Measurements from ENCODE around the gene MEOX1.

Gene MEOX1

GRCh38 chr17:43652124-43652480, 9.6 kb downstream of the MEOX1 start:
- DNase-seq, result no peak

DNA sequence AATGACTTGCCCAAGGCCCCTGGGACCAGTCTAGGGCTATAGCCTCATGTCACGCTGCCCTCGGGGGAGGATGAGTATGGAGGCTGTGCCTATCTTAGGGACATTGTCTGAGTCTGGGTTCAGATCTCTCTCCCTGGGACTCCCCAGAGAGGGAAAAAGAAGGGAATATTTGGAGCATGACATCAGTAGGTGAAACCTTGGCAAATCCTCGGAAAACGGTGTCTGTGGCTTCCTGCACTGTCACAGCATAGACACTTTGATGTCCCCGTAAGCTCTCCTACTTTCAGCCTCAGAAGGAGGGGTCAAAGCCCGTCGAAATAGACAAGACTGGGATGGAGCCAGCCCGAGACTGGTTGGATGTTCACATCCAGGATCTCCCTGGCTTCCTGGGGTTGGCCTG, 11.3 kb downstream of the MEOX1 start:
- no peak for DNase-seq

DNA sequence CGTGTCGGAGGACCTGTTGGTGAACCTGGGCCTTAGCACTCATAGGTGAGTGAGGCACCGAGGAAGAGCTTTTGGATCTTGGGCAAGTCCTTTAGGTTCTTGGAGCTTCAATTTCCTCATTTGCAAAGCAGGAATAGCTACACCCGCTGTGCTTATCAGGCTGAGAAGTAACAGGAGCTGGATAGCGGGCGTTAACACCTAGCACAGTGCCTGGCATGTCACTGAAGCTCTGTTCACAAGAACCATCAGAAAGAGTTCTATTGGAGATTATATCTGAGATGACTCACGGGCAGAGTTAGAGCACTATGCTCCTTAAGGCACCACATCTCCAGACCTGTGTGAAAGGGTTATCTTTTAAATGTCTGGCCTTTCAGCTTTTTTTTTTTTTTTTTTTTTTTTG, 12.8 kb downstream of the MEOX1 start:
- no peak for DNase-seq

DNA sequence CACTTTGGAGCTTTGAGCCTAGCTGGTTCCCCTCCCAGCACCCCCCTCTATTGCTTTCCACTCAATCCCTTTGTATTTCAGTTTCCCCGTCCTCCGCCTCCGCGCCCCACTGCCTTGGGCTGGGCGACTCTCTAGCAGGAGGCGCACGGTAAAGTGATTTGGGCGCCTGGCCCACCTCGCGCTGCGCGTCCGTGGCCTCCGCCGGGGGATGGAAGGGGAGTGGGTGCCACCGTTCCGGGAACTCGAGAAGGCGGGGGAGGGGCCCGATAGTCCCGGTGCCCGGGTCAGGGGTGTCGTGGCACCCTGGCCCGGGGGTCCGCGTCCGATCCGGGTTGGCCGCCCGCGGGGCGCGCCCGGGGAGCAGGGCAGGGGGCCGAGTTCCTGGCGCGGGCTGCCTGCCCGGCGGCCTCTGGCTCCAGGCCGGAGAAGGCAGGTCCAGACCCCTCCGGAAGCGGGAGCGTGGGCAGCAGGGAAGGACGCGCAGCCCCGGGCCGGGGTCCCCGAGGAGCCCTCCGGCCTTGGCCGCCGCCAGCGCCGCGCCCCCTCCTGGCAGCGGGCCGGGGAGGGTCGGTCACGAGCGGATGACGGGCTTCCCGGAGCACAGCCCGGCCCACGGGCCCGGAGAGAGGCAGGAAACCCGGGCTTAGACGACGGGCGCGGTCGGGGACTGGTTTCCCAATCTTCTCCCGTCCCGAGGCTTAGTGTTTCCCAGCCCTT, 15.8 kb downstream of the MEOX1 start:
- no peak for DNase-seq

DNA sequence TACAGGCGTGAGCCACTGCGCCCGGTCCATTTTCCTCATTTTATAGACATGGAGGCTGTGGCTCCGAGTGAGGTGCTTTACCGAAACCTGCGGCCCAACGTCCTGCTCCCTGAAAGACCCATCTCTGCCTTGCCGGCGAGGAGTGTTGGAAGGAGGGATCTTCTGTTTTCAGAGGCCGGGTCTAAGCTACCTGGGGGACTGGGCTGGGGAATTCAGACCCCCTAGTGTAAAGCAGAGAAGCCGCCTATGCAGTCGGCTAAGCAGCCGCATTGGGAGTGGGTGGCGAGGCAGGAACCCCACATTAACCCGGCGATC, 16.3 kb downstream of the MEOX1 start:
- no peak for DNase-seq

DNA sequence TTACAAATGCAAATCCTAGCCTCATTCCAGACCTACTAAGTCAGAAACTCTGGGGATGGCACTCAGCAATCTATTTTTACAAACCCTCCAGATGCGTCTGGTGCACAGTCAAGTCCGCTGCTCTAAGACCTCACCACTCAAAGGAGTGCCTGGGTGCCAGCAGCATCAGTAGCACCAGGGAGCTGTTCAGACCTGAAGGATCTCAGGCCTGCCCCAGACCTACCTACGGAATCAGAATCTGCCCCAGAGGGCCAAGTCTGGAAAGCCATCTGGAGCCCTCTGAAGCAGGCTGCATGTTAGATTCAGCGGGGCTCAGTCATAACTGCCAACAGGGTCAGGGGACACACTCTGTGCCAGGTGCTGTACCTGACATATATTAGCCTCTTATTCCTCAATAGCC, 17.6 kb downstream of the MEOX1 start:
- no peak for DNase-seq

DNA sequence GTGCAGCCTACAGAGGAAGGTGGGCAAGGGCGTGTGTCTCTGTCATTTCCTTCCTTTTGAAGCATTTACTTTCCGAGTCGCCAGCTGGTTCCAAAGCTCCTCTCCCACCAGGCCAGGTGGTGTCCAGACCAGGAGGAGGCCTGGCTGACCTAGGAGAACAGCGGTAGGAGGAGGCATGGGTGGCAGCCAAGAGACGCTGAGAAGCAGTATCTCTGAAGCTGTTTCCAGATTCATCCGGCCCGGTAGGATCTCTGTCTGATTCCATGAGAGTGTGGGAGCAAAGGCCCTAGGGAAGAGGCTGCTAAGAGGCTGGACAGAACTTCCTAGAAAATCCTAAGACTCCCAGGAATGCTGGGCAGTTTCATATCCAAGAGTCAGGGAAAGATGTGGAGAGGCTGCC, 20.3 kb downstream of the MEOX1 start:
- no peak for DNase-seq

DNA sequence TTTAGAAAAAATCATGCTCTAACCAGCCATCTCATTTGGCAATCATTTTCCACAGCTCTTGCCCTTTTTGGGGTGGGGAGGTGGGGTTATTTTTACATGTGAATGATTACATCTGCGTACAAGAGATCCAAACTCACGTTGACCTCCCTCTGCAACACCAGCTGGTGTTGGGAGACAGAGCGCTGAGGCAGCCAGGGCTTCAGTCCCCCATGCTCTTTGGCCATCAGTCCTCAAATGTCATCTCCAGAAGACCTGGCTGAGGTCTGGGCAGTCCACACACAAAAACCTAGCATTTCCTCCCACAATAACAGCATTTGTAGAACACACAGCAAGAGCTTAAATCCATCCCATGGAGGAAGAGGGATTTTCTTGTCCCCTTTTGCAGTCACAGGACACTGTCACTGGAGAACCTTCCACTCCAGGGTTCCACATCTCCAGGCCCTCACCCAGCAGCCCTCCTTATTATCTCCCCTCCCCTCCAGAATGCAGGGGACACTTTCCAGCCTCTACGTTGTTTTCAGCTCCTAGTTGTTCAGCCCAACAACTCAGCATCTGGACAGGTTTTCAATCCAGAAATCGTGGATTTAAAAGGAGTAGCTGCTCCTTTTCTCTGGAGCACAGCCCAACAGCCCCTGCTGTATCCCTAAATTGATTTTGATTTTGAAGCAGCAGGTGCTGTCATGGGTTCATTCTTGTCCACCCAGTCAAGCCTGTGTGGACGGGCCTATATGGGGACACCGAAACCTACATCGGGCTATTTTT, 21.1 kb downstream of the MEOX1 start:
- DNase-seq, result no peak

- DNase-seq, result no peak
Measured at GRCh38 chr17:43637563-43638323, 24.0 kb downstream of the MEOX1 start.

- no peak for DNase-seq
Measured at GRCh38 chr17:43636426-43636825, 25.3 kb downstream of the MEOX1 start.

DNA sequence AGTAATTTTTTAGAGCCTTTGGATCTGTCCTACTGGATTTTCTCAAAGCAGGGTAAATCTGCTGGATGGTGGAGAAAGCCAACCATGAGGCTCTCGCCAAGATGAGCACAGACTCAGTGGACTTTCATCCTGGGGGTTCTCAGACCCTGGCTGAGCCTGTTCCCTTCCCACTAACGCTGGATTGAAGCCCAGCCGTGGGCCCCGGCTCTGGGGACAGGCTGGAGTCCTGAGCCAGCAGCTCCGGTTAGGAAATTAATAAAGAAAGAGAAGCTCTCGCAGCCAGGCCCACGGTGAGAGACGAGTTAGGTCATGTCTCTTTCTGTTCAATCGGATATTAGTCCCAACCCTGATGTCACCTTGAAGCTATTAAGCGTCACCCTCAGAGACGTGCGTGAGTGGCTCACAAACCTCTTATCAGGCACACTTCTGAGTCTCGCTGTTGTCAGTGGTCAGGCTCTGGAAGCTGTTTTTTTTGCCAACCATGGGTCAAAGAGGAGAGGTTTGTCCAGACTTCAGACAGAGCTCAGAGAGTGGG, 27.1 kb downstream of the MEOX1 start:
- no peak for DNase-seq

GRCh38 chr17:43632221-43632620, 29.5 kb downstream of the MEOX1 start:
- no peak for DNase-seq

DNA sequence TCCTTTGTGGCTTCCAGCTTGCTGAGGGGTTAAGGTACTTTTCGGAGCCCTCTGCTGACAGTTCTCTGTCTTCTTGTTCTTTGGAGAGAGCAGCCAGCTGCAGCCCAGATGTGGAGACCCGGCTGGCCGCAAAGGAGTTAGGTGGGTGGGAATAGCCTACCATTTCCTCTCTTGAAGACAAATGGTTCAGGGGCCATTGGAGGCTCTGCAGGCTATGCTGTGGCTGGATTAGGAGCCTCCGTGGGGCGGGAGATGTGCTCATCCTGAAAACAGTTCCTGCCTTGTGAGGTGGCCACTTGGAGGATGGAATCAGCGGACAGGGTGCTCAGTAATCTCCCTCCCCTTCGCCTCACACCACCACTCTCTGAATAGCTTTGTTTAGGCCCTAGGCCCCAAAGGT, 30.3 kb downstream of the MEOX1 start:
- DNase-seq, result no peak

DNA sequence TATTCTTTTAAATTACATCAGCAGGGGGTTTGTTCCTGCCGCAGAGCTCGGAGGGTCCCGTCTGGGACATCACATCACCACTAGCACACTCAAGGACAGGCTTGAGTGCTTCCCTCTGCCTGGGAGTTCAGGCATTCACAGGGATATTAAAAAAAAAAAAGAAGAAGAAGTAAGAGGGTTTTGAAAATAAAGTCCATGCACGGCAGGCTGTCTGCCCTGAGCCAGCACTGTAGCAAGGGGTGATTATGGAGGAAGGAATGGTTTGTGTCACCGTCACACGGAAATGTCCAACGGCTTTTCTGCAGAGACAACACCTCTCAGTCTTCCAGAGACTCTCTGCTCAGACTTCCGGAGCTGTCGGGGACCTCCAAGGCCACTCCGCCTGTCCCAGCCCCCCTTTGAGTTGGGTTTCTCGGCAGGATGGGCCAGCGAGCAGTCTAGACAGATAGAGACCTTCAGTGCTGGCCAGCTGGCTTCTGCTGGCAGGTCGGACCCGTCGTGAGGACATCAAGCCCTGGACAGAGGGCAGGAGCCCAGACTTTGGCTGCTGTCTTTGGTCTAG, 33.6 kb downstream of the MEOX1 start:
- DNase-seq, result no peak

DNA sequence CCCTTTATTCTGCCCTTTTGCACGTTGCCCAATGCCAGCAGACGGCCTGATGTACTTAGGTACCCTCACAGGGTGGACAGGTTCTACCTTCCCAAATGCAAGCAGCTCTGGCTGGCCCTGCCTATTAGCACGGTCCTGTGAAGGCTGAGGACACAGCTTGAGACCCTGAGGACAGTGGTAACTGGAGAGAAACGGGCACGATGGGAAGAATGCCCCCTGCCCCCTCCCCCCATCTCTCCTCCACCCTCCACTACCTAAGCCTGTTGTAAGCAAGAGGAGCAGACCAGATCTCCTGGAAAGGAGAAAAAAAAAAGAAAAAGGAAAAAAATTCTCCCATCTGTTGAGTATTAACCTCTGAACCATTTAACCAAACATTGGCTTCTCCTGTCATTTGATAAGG, 34.1 kb downstream of the MEOX1 start:
- DNase-seq, result no peak

DNA sequence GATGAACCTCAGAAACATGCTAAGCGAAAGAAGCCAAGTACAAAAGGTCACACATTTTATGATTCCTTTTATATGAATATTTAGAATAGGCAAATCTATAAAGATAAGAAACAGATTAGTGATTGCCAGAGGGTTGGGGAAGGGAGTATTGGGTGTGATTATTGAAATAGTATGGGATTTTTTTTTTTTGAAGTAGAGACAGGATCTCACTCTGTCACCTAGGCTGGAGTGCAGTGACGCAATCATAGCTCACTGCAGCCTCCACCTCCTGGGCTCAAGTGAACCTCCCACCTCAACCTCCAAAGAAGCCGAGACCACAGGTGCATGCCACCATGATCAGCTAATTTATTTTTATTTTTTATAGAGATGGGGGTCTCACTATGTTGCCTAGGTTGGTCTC, 35.7 kb downstream of the MEOX1 start:
- DNase-seq, result no peak

DNA sequence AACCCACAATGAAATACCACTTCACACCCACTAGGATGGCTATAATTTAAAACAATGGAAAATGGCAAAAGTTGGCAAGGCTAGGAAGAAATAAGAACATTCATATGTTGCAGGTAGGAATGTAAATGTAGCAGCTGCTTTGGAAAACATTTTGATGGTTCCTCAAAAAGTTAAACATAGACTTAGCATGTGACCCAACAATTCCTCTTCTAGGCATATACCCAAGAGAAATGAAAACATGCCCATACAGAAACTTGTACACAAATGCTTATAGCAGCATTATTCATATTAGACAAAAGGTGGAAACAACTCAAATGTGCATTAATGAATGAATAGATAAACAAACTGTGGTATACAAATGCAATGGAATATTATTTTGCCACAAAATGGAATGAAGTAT, 36.1 kb downstream of the MEOX1 start:
- DNase-seq, result no peak

GRCh38 chr17:43620581-43620980, 41.1 kb downstream of the MEOX1 start:
- no peak for DNase-seq

DNA sequence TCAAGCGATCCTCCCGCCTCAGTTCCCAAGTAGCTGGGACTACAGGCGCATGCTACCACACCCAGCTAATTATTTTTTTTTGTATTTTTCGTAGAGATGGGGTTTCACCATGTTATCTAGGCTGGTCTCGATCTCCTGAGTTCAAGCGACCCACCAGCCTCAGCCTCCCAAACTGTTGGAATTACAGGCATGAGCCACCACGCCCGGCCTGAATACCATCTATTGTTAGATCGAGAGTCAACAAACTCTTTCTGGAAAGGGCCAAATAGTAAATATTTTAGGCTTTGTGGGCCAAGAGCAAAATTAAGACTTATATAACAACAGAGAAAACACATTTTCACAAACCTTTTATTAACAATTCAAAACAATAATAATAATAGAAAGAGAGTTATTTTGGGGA, 41.6 kb downstream of the MEOX1 start:
- DNase-seq, result no peak

GRCh38 chr17:43619705-43620104, 42.0 kb downstream of the MEOX1 start:
- no peak for DNase-seq

GRCh38 chr17:43618276-43618675, 43.4 kb downstream of the MEOX1 start:
- DNase-seq, result no peak

DNA sequence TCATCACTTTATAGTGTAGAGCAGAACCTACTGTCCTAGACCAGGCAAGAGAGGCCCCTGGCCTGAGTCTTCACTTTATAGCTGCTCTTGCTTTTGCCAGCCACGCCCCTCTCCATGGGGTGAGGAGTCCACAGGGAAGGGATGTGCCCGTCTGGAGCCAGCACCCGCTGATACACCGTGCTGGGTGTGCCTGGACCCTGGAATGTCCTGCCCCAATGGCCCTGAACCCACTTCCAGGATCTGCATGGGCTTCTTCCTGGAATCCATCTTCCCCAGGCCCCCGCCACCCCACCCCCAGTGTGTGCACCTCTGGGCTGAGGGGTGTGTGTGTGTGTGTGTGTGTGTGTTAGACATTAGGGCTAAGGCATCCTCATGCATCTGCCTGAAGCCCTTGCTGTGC, 44.9 kb downstream of the MEOX1 start:
- DNase-seq, result no peak

GRCh38 chr17:43616421-43616820, 45.3 kb downstream of the MEOX1 start:
- no peak for DNase-seq

- no peak for DNase-seq
Measured at GRCh38 chr17:43616029-43616351, 45.7 kb downstream of the MEOX1 start.

Measured in activated CD4-positive, alpha-beta T cell treated with anti-CD3 and anti-CD28 coated beads, Interleukin-2, amount 50 U/mL, for 4 hours (primary cell).